Endothelial cell of umbilical vein (primary cell): ENCODE measurements around the gene TXNDC2. TPM values are rescaled to one million over a fixed set of nuclear protein-coding genes. Genes with fewer than 3 reads are reported as not detected.

Source experiments
- BruUV-seq: library from RNA; stranded (reverse); fragments of 400-500 nt; replicated peaks from 2 replicates; lab custom pipeline; 2021; lab: Mats Ljungman, UMichigan
- CTCF ChIA-PET: fragments of 300-600, 350-600 bp; sonication (Branson Sonifier 250); formaldehyde crosslinking; loops from one replicate; lab custom pipeline; 2021; ENCODE audit warnings: antibody characterized with exemption, inconsistent platforms; lab: Charles Lee
- POLR2A ChIA-PET: fragments of 300-600, 350-600 bp; sonication (Branson Sonifier 250); formaldehyde crosslinking; loops from one replicate; lab custom pipeline; 2021; ENCODE audit warnings: antibody characterized with exemption, inconsistent platforms; lab: Charles Lee
- DNase-seq: peaks from one replicate; pipeline ENCODE4 v3.0.0-alpha.2; 2011; ENCODE audit warnings: low read depth, low spot score
- FAIRE-seq: peaks from 2 replicates; lab custom pipeline; 2011; peaks lifted over from hg19 to GRCh38; lab: Jason Lieb, UNC
- H2AFZ ChIP-seq: 2 replicates; pipeline ENCODE4 v1.6.0; 2012; ENCODE audit warnings: low read depth, low read length, control low read depth, inconsistent platforms
- H3K27ac ChIP-seq: 2 replicates; pipeline ENCODE4 v1.5.1; 2011; ENCODE audit warnings: low read depth, mild to moderate bottlenecking, control low read depth, low read length, moderate library complexity; ENCODE audit not compliant: insufficient read depth
- H3K27me3 ChIP-seq, 2 experiments: 2 replicates each; pipeline versions ENCODE4 v1.6.0 to v1.6.1; 2011; ENCODE audit warnings: low read length in 2 of 2, mixed read lengths in 1 of 2; ENCODE audit not compliant: control insufficient read depth in 2 of 2, insufficient read depth in 2 of 2
- H3K36me3 ChIP-seq, 2 experiments: 2 replicates in 1 of 2; 3 replicates in 1 of 2; pipeline ENCODE4 v1.5.1; 2011; ENCODE audit warnings: low read length in 2 of 2, mild to moderate bottlenecking in 1 of 2, moderate library complexity in 1 of 2; ENCODE audit not compliant: control insufficient read depth in 2 of 2, insufficient read depth in 2 of 2; ENCODE audit errors: extremely low read depth in 1 of 2
- H3K4me1 ChIP-seq: 3 replicates; pipeline ENCODE4 v1.5.1; 2011; ENCODE audit warnings: mild to moderate bottlenecking, low read length; ENCODE audit not compliant: control insufficient read depth, insufficient read depth; ENCODE audit errors: extremely low read depth
- H3K4me2 ChIP-seq: 2 replicates; pipeline ENCODE4 v1.6.1; 2011; ENCODE audit warnings: low read length, control low read depth, mixed read lengths; ENCODE audit not compliant: insufficient read depth
- H3K4me3 ChIP-seq, 3 experiments: fragments of 200-600 bp in 1 of 3; sonication (generic), shearing (Covaris generic) in 1 of 3; replicated peaks in 1 of 3; 2 replicates each; pipeline ENCODE4 v1.5.1; 2011 to 2016; ENCODE audit warnings: control low read depth in 3 of 3, low read length in 3 of 3, mild to moderate bottlenecking in 2 of 3, inconsistent platforms in 1 of 3, low read depth in 1 of 3, moderate library complexity in 1 of 3; ENCODE audit not compliant: insufficient read depth in 1 of 3
- H3K79me2 ChIP-seq: 2 replicates; pipeline ENCODE4 v1.6.0; 2012; ENCODE audit warnings: low read length, inconsistent platforms; ENCODE audit not compliant: control insufficient read depth, insufficient read depth
- H3K9ac ChIP-seq: replicated peaks from 2 replicates; pipeline ENCODE3; 2011; ENCODE audit warnings: low read length, control low read depth; ENCODE audit not compliant: insufficient read depth; ENCODE audit errors: extremely low read depth
- H3K9me1 ChIP-seq: replicated peaks from 3 replicates; pipeline ENCODE4 v1.6.0; 2011; ENCODE audit warnings: mild to moderate bottlenecking, low read length; ENCODE audit not compliant: control insufficient read depth, insufficient read depth; ENCODE audit errors: extremely low read depth
- H3K9me3 ChIP-seq: replicated peaks from 2 replicates; pipeline ENCODE4 v1.5.1; 2012; ENCODE audit warnings: low read length, inconsistent platforms; ENCODE audit not compliant: control insufficient read depth, insufficient read depth
- H4K20me1 ChIP-seq: replicated peaks from 2 replicates; pipeline ENCODE3; 2011; ENCODE audit warnings: mild to moderate bottlenecking, low read length; ENCODE audit not compliant: control insufficient read depth, insufficient read depth; ENCODE audit errors: extremely low read depth
- EZH2 ChIP-seq: IDR thresholded peaks from 2 replicates; pipeline ENCODE4 v1.6.1; 2012; ENCODE audit warnings: borderline replicate concordance, low read depth, mild to moderate bottlenecking, moderate library complexity, low read length, inconsistent platforms; ENCODE audit not compliant: severe bottlenecking
- GATA2 ChIP-seq: IDR thresholded peaks from 2 replicates; pipeline ENCODE4 v1.7.0; 2011; ENCODE audit warnings: low read depth, mild to moderate bottlenecking, moderate library complexity, mixed read lengths, low read length; ENCODE audit not compliant: insufficient read length, insufficient read depth
- JUN ChIP-seq: IDR thresholded peaks from 2 replicates; pipeline ENCODE4 v1.6.1; 2011; ENCODE audit warnings: borderline replicate concordance, low read depth; ENCODE audit not compliant: insufficient read length, insufficient read depth
- MAX ChIP-seq: IDR thresholded peaks from 2 replicates; pipeline ENCODE4 v1.6.1; 2011; ENCODE audit not compliant: insufficient read depth, insufficient read length
- dilution Hi-C: fragments of 300-500 bp; cut with MboI; formaldehyde crosslinking; loops from one replicate; pipeline ENCODE4 v1.15.0; 2019; ENCODE audit warnings: low sequenced_read_pairs; ENCODE audit not compliant: extremely low pct_ligation_motif_present
- intact Hi-C: fragments of 100-400 bp; cut with micrococcal nuclease; formaldehyde crosslinking; loops from one replicate; pipeline ENCODE4 v1.10.0; 2022
- polyA plus RNA-seq, 4 experiments: library from polyadenylated mRNA; depleted of rRNA in 3 of 4; stranded (reverse) in 3 of 4; unstranded in 1 of 4; fragments of >200 nt; gene quantifications; 2 replicates each; pipeline versions ENCODE4 v1.2.1 to v1.2.3, GENCODE V29; 2011 to 2012; ENCODE audit warnings: missing spikeins in 1 of 4
- total RNA-seq: library from RNA; stranded (reverse); gene quantifications from 2 replicates; pipeline ENCODE4 v1.2.3, GENCODE V29; 2021

The TXNDC2 gene
- total and polyA plus RNA-seq, 2 donors (not counting 3 experiments of a cell fraction or from before 2014, with no cell fraction given) = 0.12 TPM; not detected in 1

- no peak overlapping the region for H3K4me3 ChIP-seq
- intact Hi-C loops = no loop called here
- no peaks in the 10 kb centered on the region for H3K9me3 ChIP-seq
- no peak overlapping the region for H3K27ac ChIP-seq
- no peak overlapping the region for H3K4me2 ChIP-seq
- H4K20me1 ChIP-seq = peaks cover 35% of the 10 kb centered on the region
- no peaks in the 10 kb centered on the region for H3K36me3 ChIP-seq
- dilution Hi-C loops = no loop called here
- H3K27me3 ChIP-seq = no peaks in the 10 kb centered on the region
- POLR2A ChIA-PET = no interaction called here
- H2AFZ ChIP-seq = no peak overlapping the region
- BruUV-seq = no TSS peak
- CTCF ChIA-PET = interaction anchor here (1.0 to 1.3 kb wide), 3 partner anchors 9 to 12 kb away, joined by 3 read pairs; no protein-coding TSS in a partner anchor
- peaks cover 100% of the 10 kb centered on the region for H3K79me2 ChIP-seq
- peaks cover 25% of the 10 kb centered on the region for H3K4me1 ChIP-seq
- TF ChIP-seq MAX (no peak), GATA2 (no peak), EZH2 (no peak)
- no peak for FAIRE-seq
- no peak for DNase-seq
- H3K9ac ChIP-seq = no peak overlapping the region
- peaks cover 2% of the 10 kb centered on the region for H3K9me1 ChIP-seq
Measured at GRCh38 chr18:9926223-9926894, 40.6 kb downstream of the TXNDC2 start.

- DNase-seq (no peak), FAIRE-seq (no peak)
- Histone ChIP-seq H3K27me3 (no peaks in the 10 kb centered on the region), H3K4me3 (no peak overlapping the region), H3K9ac (no peak overlapping the region), H3K4me1 (peaks cover 25% of the 10 kb centered on the region), H3K9me1 (peaks cover 5% of the 10 kb centered on the region), H3K4me2 (no peak overlapping the region), H3K79me2 (peaks cover 100% of the 10 kb centered on the region), H3K27ac (no peak overlapping the region), H2AFZ (no peak overlapping the region), H4K20me1 (peaks cover 36% of the 10 kb centered on the region), H3K9me3 (no peaks in the 10 kb centered on the region), H3K36me3 (no peaks in the 10 kb centered on the region)
- ChIA-PET POLR2A (no interaction called here), CTCF (interaction anchor here (1.1 to 1.3 kb wide), 2 partner anchors 9 to 12 kb away, joined by 3 read pairs; no protein-coding TSS in a partner anchor)
- dilution Hi-C loops = no loop called here
- intact Hi-C loops = no loop called here
- no TSS peak for BruUV-seq
- TF ChIP-seq JUN = no peak
Measured at GRCh38 chr18:9926977-9927376, 41.2 kb downstream of the TXNDC2 start.
